ENCODE data around the gene CRY1.

CRY1 gene

DNA sequence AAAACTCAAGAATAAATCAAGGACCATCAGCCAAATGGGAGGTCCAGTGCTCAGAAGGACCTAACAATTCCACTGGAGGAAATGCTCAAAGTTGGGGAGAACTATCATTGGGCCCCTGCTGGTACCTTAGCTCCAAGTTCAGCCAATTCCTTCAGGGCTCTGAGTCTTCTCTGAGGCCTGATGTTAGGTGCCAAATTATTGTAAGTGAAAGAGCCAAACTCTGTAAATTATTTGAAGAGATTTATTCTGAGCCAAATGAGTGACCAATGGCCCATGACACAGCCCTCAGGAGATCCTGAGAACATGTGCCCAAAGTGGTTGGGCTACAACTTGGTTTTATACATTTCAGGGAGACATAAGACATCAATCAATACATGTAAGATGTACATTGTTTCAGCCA, 145.9 kb downstream of the CRY1 start:
- no peak overlapping the region for H3K4me3 ChIP-seq (ENCODE audit: low read depth, low read length)
- no peak for DNase-seq (ENCODE audit: low read depth)
- no peak for TF ChIP-seq POLR2A (IDR thresholded peaks at IDR 0.05; ENCODE audit: extremely low read depth, insufficient read length)
- TF ChIP-seq CTCF (IDR thresholded peaks at IDR 0.05; ENCODE audit: low read depth, low read length), result no peak
- no peak for TF ChIP-seq MAX (IDR thresholded peaks at IDR 0.05; ENCODE audit: low read depth, low read length)
- no peak for TF ChIP-seq MYC (IDR thresholded peaks at IDR 0.05; ENCODE audit: low read depth, low read length)

DNA sequence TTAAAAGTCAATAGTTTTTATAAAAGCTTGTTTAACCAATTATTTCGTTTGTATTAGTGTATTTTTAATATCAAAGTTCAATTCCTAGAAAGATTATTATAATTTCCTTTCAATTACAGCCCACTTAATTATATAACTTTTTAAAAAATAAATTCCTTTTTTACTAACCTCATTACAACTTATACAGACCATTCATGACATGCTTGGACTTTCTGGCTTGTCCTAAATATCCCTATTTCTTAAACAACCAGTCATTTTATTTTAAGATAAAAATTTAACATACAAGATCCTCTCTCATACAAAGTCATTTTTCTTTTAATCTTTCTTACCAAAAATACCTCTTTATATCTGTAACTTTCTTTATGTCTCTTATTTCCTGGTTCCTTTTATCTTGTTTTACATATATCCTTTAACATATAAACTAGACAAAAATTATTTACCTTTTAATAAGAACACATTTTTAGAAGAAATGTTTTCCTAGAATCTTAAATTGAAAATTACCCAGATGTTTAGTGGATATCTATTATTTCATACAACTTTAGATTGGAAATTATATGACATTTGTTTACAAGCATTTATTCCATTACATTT, 148.0 kb downstream of the CRY1 start:
- TF ChIP-seq MYC (IDR thresholded peaks at IDR 0.05; ENCODE audit: low read depth, low read length) (no peak), POLR2A (IDR thresholded peaks at IDR 0.05; ENCODE audit: extremely low read depth, insufficient read length) (no peak), CTCF (IDR thresholded peaks at IDR 0.05; ENCODE audit: low read depth, low read length) (no peak), MAX (IDR thresholded peaks at IDR 0.05; ENCODE audit: low read depth, low read length) (no peak)

GRCh38 chr12:106942775-106943174, 150.6 kb downstream of the CRY1 start:
- DNase-seq (ENCODE audit: low read depth), result no peak
- H3K4me3 ChIP-seq (ENCODE audit: low read depth, low read length), result no peak overlapping the region
- TF ChIP-seq POLR2A (IDR thresholded peaks at IDR 0.05; ENCODE audit: extremely low read depth, insufficient read length), result no peak
- no peak for TF ChIP-seq MAX (IDR thresholded peaks at IDR 0.05; ENCODE audit: low read depth, low read length)
- no peak for TF ChIP-seq MYC (IDR thresholded peaks at IDR 0.05; ENCODE audit: low read depth, low read length)
- TF ChIP-seq CTCF (IDR thresholded peaks at IDR 0.05; ENCODE audit: low read depth, low read length), result no peak

More for the DNA sequence above, 148.0 kb downstream of the CRY1 start:
- DNase-seq (ENCODE audit: low read depth), result no peak
- no peak overlapping the region for H3K4me3 ChIP-seq (ENCODE audit: low read depth, low read length)

DNA sequence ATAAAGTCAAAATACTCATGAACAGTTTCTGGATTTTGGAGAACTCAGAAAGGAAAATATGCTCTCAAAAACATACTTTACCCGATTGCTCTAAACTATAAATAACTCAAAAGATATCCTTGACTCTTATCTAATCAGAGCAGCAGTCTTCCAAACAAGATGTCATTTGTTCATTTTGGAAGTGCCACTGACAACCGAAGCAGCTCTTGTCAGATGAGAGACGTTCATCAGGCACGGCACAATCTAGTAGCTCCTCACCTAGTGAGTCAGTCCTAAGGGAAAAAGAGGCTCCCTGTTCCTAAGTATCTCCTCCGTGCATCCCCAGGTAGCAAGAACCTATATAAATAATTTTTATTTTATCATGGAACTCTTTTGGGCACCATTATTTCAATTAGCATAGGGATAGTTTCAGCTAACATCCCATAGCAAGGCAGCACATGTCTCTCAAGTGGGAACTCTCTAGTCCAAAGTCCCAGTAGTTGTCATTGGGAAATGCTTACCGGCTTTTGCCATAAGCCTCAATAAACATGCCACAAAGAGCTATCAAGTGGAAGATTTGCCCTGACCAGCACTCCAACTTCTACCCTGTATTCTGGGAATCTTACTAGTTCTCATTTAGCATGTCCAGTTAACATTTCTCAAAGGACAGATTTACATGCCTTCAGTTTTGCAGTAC, 151.7 kb downstream of the CRY1 start:
- no peak for DNase-seq (ENCODE audit: low read depth)
- no peak overlapping the region for H3K4me3 ChIP-seq (ENCODE audit: low read depth, low read length)
- no peak for TF ChIP-seq MYC (IDR thresholded peaks at IDR 0.05; ENCODE audit: low read depth, low read length)
- no peak for TF ChIP-seq CTCF (IDR thresholded peaks at IDR 0.05; ENCODE audit: low read depth, low read length)
- TF ChIP-seq POLR2A (IDR thresholded peaks at IDR 0.05; ENCODE audit: extremely low read depth, insufficient read length), result no peak
- no peak for TF ChIP-seq MAX (IDR thresholded peaks at IDR 0.05; ENCODE audit: low read depth, low read length)

Data from NB4 (cell line).